Memory B cell (primary cell): Measurements from ENCODE around the gene ARPC2.

Experiments used
- ATAC-seq: fragments of 150-1000 bp; cut with Tn5 transposase; 2 replicates; pipeline ENCODE4 v1.10.0; 2021; ENCODE audit warnings: low read depth, mild to moderate bottlenecking, moderate library complexity
- DNase-seq, 2 donors: peaks; one replicate each; pipeline ENCODE4 v3.0.0; 2022; ENCODE audit warnings: low spot score in 2 of 2
- H3K27ac Mint-ChIP-seq: one replicate; pipeline ENCODE4 v1.8.0; 2022; ENCODE audit warnings: mild to moderate bottlenecking, moderate library complexity, mixed read lengths
- H3K27me3 Mint-ChIP-seq: one replicate; pipeline ENCODE4 v1.8.0; 2022; ENCODE audit warnings: mixed read lengths
- H3K36me3 Mint-ChIP-seq: one replicate; pipeline ENCODE4 v1.8.0; 2022; ENCODE audit warnings: mild to moderate bottlenecking, mixed read lengths
- H3K4me1 Mint-ChIP-seq: one replicate; pipeline ENCODE4 v1.8.0; 2022; ENCODE audit warnings: mixed read lengths
- H3K4me3 Mint-ChIP-seq: one replicate; pipeline ENCODE4 v1.8.0; 2022; ENCODE audit warnings: mild to moderate bottlenecking, moderate library complexity, mixed read lengths
- H3K9me3 Mint-ChIP-seq: one replicate; pipeline ENCODE4 v1.8.0; 2022; ENCODE audit warnings: mixed read lengths

ARPC2 gene

DNA sequence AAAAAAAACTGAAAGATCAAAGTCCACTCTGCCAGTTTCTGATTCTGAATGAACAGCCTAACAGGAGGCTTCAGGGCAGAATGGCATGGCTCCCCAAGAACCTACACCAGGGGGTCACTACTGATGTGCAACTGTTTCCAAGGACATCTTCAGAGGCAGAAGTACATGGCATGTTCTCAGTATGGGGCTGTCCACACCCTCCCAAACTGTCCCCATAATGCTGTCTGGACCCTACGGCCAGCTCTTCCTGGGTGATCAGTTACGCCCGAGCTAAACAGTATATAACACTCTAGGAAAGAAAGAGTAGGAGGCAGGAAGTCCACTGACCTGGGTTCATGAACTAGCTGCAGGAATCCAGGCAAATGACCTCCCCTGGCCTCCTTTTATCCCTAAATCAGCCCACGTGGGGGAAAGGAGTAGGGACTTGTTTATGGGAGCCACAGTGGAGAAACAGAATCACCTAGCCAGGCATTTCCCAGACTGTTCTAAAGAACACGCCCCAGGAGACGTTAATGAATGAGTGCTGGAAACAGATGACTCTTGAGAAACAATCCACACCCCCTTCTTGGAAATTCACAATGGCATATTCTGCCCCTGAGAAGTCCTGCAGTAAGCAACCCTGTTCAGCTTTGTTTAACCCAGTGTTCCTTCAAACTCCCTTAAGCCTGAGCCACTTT is 72.8 kb downstream of the ARPC2 start:
- Mint-ChIP-seq H3K27ac (peak overlapping the region; percentile 90), H3K9me3 (no peaks in the 10 kb centered on the region), H3K36me3 (peaks cover 4% of the 10 kb centered on the region), H3K4me3 (peak overlapping the region; percentile 92), H3K4me1 (peaks cover 68% of the 10 kb centered on the region), H3K27me3 (no peaks in the 10 kb centered on the region)
- ATAC-seq (no peak), DNase-seq (no peak)

DNA sequence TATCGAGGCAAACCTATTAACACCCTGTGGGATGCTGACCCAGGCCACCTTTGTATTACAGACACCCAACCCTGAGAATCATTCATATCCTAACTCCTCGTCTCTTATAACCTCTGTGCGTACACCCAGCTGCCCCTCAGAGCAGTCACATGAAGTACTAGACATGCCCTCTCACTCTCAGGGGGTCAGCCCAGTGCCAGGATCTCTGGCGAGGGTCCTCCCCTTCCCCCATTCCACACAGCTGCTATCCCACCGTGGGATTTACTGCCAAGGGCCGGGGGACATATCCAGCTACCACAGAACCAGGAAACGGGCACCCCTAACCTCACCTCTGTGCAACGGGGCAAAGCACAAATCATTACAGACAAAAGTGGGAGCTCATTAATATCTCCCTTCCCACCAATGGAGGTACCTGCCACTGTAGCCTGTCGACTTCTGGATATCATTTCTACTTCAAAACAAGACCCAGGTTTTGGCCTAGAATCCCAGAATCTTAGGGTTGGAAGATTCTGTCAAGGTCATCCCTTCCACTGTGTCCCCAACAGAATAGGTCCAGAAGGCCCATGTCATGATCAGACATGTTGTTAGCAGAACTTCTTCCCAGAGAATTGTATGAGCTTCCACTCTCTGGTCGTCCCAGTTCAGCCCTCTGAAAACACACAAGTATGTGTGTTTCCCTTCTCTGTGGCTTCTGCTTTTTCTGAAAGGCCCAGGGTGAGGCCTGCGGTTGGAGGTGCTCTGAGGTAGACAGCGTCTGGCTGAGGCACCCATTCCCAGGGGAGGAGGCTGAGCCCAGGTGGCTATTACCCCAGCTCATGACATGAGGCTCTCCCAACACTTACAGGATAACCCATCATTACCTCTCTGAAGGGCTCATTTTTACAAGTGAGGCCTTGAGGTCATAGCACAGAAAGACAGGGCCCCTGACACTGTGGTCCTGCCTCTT is 73.6 kb downstream of the ARPC2 start:
- H3K4me1 Mint-ChIP-seq = peaks cover 65% of the 10 kb centered on the region
- peak; percentile 74 for ATAC-seq
- H3K36me3 Mint-ChIP-seq = peaks cover 4% of the 10 kb centered on the region
- no peaks in the 10 kb centered on the region for H3K27me3 Mint-ChIP-seq
- H3K27ac Mint-ChIP-seq = peak overlapping the region; percentile 90
- peak; percentile 72 to 89 for DNase-seq
- H3K9me3 Mint-ChIP-seq = no peaks in the 10 kb centered on the region
- peak overlapping the region; percentile 92 for H3K4me3 Mint-ChIP-seq

DNA sequence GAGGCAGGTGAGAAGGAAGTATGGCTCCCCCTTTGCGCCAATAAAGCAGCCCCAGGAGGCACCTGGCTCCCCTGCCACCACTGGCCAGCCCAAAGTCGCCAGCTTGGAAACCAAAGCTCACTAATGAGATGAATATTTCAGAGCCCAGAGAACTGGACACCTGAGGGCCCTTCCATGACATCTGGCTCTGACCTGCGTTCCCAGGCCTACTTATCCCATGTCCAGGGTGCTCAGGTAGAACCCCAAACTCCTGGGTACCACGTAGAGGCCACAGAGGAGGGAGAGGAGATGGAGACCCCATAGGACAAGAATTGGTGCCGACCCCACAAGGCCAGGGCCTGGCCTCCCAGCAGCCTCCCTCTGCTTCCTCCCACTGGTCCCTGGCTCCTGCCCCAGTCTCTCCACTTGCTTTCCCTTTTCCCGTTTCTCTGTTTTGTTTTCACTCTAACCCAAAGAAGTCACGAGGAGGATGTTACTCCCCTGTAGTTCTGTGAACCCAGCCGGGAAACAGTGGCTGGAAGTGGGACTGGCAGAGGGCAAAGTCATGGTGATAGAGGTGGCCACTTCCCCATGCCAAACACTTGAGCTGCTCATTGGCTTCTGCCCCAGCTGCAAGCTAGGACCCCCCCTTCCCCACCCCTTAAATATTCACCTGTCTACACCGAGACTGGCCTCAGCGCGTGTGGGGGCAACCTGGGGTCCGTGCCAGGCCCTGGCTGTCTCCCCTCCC is 74.5 kb downstream of the ARPC2 start:
- no peak for DNase-seq
- peak overlapping the region; percentile 90 for H3K27ac Mint-ChIP-seq
- H3K36me3 Mint-ChIP-seq = peaks cover 4% of the 10 kb centered on the region
- peaks cover 58% of the 10 kb centered on the region for H3K4me1 Mint-ChIP-seq
- H3K27me3 Mint-ChIP-seq = no peaks in the 10 kb centered on the region
- peak overlapping the region; percentile 92 for H3K4me3 Mint-ChIP-seq
- no peak for ATAC-seq
- no peaks in the 10 kb centered on the region for H3K9me3 Mint-ChIP-seq

DNA sequence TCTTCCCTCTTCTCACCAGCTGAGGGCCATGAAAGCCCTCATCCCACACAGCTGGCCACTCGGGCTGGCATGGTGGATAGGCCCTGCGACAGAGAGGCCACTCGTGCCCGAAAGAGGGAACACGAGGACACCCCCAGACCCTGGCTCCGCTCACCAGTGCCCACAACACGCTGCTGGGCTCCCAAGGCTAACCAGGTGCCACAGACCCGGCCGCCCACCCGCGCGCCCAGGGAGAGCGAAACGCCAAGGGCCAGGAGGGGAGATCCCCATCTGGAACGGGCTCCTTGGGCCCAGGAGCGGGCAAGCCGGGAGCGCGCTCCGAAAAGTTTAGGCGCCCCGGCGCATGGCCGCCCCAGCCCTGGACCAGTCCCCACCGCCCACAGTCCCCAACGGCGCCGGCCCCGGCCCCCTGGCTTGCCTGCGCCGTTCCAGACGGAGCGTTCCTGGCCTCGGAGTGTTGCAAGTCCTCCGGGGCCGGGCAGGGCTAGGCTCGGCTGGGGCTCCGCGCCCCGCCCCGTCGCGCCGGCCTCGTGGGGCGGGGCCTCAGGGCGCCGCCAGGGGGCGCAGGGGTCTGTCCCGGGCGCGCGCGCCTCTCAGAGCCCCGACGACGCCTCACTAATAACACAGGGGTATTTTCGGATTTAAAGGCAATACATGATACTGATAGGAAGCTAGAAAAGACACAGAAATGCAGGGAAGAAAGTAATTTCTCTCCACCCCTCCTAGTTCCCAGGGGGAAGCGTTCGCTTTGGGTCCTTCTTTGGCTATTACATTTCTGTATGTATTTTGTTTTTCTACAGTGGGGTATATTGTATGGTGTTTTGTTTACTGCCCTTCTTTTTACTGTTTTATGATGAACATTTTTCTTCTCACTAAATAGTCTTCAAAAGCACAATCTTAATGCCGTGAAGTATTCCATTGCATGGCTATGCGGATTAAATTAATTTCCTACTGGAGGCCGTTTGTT is 75.3 kb downstream of the ARPC2 start, which contains the start of gene TMBIM1:
Gene TMBIM1, minus strand, starts transcription at position 456 of the 967 bp plus-strand sequence. CDS start 10,362 bp downstream, outside the sequence.
- no peaks in the 10 kb centered on the region for H3K9me3 Mint-ChIP-seq
- peak within 1 kb of the TSS; percentile 92 for H3K4me3 Mint-ChIP-seq
- DNase-seq (peak; percentile 84 to 91), ATAC-seq (peak; percentile 72)
- H3K27me3 Mint-ChIP-seq = no peaks in the 10 kb centered on the region
- H3K36me3 Mint-ChIP-seq = peaks cover 2% of the 10 kb centered on the region
- H3K27ac Mint-ChIP-seq = peak within 1 kb of the TSS; percentile 90
- peaks cover 49% of the 10 kb centered on the region for H3K4me1 Mint-ChIP-seq

DNA sequence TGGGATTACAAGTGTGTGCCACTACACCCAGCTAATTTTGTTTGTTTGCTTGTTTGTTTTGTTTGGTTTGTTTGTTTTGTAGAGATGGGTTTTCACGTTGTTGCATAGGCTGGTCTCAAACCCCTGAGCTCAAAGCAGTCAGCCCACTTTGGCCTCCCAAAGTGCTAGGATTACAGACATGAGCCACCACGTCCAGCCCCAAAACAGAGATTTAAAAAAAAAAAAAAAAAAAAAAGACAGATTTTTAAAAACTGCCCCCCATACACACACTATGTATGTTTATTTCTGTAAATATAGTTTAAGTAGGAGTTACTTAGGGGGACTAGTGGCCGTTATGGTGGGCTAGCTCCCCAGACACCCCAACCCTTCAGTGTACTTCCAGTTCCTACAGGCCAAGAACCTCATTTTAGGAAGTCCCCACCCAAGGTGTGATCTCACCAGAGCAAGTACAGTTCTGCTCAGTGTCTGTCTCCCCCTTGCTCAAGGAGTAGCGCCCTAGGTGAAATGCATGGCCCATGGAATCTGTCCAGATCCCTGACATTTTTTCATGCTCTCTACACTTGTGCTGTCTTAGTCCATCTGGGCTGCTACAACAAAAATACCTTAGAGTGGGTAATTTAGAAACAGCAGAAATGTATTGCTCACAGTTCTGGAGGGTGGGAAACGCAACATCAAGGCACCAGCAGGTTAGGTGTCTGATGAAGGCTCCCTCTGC is 76.9 kb downstream of the ARPC2 start:
- Mint-ChIP-seq H3K36me3 (peaks cover 2% of the 10 kb centered on the region), H3K27ac (peak overlapping the region; percentile 90), H3K4me3 (peak overlapping the region; percentile 29), H3K4me1 (peaks cover 40% of the 10 kb centered on the region), H3K27me3 (no peaks in the 10 kb centered on the region), H3K9me3 (no peaks in the 10 kb centered on the region)
- ATAC-seq = no peak
- no peak for DNase-seq

DNA sequence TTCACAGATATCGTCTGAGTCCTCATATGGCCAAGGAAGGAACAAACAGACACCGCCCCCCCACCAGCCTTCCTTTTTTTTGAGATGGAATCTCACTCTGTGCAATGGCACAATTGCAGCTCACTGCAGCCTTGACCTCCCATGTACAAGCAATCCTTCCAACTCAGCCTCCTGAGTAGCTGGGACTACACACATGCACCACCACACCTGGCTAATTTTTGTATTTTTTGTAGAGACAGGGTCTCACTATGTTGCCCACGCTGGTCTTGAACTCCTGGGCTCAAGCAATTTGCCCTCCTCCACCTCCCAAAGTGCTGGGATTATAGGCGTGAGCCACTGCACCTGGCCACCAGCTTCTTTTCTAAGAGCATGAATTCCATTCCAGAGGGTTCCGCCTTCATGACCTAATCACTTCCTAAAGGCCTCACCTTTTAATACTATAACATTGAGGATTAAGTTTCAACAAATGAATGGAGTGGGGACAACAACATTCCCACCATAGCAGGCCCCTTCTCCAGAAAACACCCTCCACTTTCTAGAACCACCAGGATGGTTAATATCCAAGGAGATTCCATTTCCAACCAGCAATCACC is 77.5 kb downstream of the ARPC2 start:
- H3K4me1 Mint-ChIP-seq = peaks cover 36% of the 10 kb centered on the region
- H3K27me3 Mint-ChIP-seq = no peaks in the 10 kb centered on the region
- H3K4me3 Mint-ChIP-seq = no peak overlapping the region
- no peak for DNase-seq
- ATAC-seq = no peak
- no peak overlapping the region for H3K27ac Mint-ChIP-seq
- H3K9me3 Mint-ChIP-seq = no peaks in the 10 kb centered on the region
- H3K36me3 Mint-ChIP-seq = peaks cover 2% of the 10 kb centered on the region

DNA sequence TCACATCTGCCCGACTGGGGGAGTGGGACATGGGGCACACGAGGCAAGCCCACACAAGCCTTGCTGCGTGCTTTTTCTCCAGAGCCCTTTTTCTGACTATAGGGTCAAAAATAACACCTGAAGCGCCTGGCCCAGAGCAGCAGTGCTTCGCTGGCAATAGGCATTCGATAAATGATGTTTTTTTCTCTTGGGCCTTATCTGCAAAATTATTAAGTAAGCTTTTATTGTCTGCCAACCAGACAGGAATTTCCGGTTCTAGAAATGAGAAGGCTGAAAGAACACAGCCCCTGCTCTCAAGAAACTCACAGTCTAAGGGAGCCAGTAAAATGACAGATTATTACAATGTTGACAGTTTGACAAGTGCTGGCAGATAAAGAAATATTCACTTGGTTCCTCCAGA is 78.0 kb downstream of the ARPC2 start:
- no peaks in the 10 kb centered on the region for H3K9me3 Mint-ChIP-seq
- peaks cover 32% of the 10 kb centered on the region for H3K4me1 Mint-ChIP-seq
- no peak for ATAC-seq
- H3K27me3 Mint-ChIP-seq = no peaks in the 10 kb centered on the region
- H3K27ac Mint-ChIP-seq = no peak overlapping the region
- H3K36me3 Mint-ChIP-seq = peaks cover 1% of the 10 kb centered on the region
- no peak for DNase-seq
- no peak overlapping the region for H3K4me3 Mint-ChIP-seq

DNA sequence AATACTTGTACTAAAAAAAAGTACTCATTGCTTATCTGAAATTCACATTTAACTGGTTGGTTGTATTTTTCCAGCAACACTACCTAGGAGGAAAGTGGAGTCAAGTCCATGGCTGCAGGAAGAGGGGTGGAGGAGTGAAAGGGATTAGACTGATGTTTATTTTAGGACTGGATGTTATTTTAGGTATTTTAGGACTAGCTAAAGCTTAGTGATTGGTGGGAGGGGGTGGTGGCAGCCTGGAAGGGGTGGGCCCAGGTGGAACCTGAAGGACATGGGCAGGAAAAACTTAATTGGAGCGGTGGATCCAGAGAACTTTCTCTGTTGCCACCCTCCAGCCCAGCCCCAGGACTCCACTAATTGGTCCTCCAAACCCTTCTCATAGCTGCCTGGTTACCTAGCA is 79.2 kb downstream of the ARPC2 start:
- DNase-seq (no peak), ATAC-seq (no peak)
- Mint-ChIP-seq H3K4me3 (no peak overlapping the region), H3K36me3 (no peaks in the 10 kb centered on the region), H3K27ac (no peak overlapping the region), H3K27me3 (no peaks in the 10 kb centered on the region), H3K9me3 (no peaks in the 10 kb centered on the region), H3K4me1 (peaks cover 28% of the 10 kb centered on the region)

DNA sequence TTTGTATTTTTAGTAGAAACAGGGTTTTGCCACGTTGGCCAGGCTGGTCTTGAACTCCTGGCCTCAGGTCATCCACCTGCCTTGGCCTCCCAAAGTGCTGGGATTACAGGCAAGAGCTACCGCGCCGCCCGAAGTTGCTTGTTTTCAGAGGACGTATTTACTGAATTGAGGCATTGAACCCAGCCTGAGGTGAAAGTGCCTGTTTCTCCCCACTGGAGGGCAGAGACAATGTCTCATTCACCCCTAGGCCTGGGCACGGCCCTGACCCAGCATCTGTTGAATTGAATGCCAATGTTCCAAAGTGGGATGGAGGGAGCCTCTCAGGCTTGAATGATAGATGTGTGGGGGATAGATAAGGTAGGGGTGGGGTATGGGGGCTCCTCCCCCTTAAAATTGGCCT is 79.9 kb downstream of the ARPC2 start:
- Mint-ChIP-seq H3K27ac (no peak overlapping the region), H3K36me3 (no peaks in the 10 kb centered on the region)

DNA sequence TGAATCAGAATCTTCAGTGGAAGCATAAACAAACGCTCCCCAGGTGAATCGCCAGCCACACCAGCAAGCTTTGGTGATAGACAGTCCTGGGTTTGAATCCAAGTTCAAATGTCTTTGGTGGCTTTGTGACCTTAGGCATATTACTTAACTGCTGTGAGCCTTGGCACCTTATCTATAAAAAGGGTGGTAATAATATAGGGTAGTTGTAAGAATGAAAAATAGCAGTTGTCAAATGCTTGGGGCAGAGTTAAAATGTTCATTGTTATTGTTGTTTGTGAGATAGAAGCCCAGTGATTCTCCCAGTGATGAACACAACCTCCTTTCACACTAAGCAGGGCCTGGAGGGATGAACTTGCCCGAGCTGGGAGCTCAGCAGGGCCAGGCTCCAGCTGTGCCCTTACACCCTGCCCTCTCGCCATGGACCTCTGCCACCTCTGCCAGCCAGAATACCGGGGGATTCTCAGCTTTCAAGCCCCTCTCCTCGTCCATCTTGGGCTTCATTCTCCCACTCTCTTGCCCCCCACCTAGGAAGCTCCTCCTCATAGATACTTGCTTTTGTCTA is 81.4 kb downstream of the ARPC2 start:
- no peaks in the 10 kb centered on the region for H3K27me3 Mint-ChIP-seq
- H3K9me3 Mint-ChIP-seq = no peaks in the 10 kb centered on the region
- H3K27ac Mint-ChIP-seq = peak overlapping the region; percentile 0
- ATAC-seq = no peak
- H3K4me1 Mint-ChIP-seq = peaks cover 24% of the 10 kb centered on the region
- H3K4me3 Mint-ChIP-seq = no peak overlapping the region
- no peaks in the 10 kb centered on the region for H3K36me3 Mint-ChIP-seq
- DNase-seq = no peak

More for the DNA sequence above, 79.9 kb downstream of the ARPC2 start:
- Mint-ChIP-seq H3K27me3 (no peaks in the 10 kb centered on the region), H3K9me3 (no peaks in the 10 kb centered on the region), H3K4me1 (peaks cover 29% of the 10 kb centered on the region), H3K4me3 (no peak overlapping the region)
- no peak for DNase-seq
- ATAC-seq = no peak

DNA sequence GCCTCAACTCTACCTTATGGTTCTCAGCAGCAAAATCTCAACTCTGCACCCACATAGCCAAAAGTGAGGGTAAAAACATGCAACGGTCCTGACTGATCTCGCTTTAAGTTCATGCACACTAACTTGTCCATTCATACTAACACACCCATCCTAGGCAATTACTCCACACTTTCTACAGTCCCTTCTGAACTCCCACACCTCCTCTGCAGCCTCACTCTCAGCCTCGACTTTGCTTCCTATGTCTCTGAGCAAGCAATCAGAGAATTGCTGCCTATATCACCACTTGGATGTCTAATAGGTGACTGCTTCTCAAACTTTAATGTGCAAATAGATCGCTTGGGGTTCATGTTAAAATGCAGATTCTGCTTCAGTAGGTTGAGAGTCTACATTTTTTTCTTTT is 83.2 kb downstream of the ARPC2 start:
- Mint-ChIP-seq H3K27me3 (no peaks in the 10 kb centered on the region), H3K4me1 (peaks cover 10% of the 10 kb centered on the region), H3K36me3 (no peaks in the 10 kb centered on the region), H3K27ac (no peak overlapping the region), H3K4me3 (no peak overlapping the region), H3K9me3 (no peaks in the 10 kb centered on the region)
- ATAC-seq (no peak), DNase-seq (no peak)

DNA sequence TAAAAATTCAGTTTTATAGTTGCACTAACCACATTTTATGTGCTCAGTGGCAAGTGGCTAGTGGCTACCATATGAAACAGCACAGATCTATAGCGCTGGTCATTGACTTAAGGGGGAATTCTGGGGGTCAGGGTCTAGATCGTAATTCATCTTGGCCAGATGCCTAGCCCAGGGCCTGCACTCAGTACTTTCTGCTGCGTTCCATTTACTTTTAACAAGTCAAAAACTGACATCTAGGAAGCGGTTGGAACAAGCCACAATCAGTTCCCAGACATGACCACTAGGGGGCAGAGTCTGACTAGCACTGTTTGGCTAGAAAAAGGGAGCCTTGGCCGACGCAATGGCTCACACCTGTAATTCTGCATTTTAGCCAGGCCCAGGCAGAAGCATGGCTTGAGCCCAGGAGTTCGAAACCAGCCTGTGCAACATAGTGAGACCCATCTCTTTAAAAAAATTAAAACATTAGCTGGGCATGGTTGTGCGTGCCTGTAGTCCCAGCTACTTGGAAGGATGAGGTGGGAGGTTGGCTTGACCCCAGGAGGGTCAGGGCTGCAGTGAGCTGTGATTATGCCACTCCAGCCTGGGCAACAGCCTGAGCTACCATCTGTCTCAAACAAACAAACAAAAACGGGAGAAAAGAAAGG is 84.3 kb downstream of the ARPC2 start:
- ATAC-seq = peak; percentile 96
- Mint-ChIP-seq H3K27ac (no peak overlapping the region), H3K27me3 (no peaks in the 10 kb centered on the region), H3K36me3 (no peaks in the 10 kb centered on the region), H3K4me1 (peaks cover 8% of the 10 kb centered on the region), H3K9me3 (no peaks in the 10 kb centered on the region), H3K4me3 (no peak overlapping the region)
- DNase-seq = peak; percentile 87 to 89
